HL-60 (cell line): Measurements from ENCODE around the gene TRIO.

Experiments
- CTCF ChIP-seq: IDR thresholded peaks from one replicate; pipeline ENCODE4 v1.5.1; 2011; ENCODE audit warnings: low read length, control low read depth, inconsistent platforms; ENCODE audit not compliant: insufficient read depth
- POLR2AphosphoS5 ChIP-seq: IDR thresholded peaks from 2 replicates; pipeline ENCODE4 v1.6.1; 2012; ENCODE audit warnings: low read depth

DNA sequence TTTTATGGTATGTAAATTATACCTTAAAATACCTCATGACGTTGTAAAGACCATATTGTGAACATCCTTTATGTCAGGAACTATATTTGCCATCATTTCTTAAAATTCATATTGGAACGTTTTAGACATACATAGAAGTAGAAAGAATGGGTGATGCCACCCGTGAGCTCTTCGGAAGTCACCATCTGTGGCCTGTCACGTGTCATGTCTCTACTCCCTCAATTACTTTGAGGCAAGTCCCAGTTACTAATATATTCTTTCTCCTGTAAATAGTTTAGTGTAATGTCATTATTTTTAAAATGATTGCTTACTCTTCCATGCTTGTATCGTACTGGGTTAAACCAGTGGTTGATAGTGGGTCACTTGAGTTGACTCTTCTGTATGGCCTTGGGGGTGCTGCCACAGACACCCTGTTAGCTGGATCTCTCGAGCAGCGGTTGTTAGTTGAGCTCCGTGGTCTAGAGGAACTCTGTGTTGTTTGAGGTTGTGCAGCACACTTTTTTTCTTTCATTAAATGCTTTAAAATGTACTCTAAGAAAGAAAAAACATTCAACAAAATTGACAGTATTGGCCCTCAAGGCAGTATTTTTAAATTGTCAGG, 66.2 kb downstream of the TRIO start:
- TF ChIP-seq CTCF (no peak), POLR2AphosphoS5 (no peak)
